Activated gamma-delta T cell (primary cell): ENCODE data around the gene RNF144A.

Experiments used
- DNase-seq: peaks from one replicate; lab custom pipeline; 2025; lab: John Stamatoyannopoulos, UW

The RNF144A gene

GRCh38 chr2:6908291-6908690 is 8.9 kb upstream of the RNF144A start:
- no peak for DNase-seq

DNA sequence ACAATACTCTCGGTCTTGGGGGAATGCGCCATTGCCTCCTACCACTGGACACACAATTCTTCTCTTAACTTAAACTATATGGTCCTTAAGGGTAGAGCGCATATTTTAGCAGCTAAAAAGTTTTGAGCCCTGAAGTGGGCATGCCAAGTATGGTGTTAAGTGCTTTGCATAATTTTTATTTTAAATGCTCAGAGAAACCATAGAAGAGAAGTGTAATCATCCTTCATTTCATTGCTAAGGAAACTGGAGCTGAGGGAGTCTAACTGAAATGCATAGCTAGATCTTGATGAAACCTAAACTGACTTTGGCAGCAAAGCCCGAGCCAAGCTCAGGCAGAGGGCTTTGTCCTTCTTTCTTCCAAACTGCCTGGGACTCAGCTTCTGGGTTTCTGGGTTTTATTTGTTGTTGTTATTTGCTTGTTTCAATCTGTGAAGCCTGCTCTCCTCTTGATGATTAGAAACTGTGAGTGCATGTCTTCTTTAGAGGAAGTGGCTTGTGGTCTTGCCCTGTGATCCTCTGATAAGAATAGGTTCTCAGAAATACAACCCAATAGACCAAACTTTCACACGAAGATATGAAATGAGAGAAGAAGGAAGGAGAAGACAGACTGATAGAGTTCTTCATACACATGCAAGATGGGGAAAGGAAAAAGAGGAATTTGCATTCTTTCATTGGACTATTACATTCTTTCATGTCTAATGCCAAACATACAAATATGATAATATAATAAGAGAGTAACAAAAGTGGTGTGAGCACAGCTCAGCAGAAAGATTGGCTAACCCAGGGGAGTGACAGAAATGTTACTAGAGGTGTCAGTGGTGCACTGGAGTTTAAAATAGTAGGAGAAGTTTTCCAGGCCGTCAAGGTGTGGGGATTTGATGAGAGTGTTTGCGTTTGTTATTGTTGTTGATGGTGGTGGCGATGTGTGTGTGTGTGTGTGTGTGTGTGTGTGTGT is 7.5 kb upstream of the RNF144A start:
- DNase-seq = no peak

GRCh38 chr2:6911721-6912120 is 5.5 kb upstream of the RNF144A start:
- DNase-seq = no peak

- no peak for DNase-seq
Observed at GRCh38 chr2:6913415-6914157, 3.6 kb upstream of the RNF144A start.

GRCh38 chr2:6914828-6915227 is 2.4 kb upstream of the RNF144A start:
- no peak for DNase-seq

DNA sequence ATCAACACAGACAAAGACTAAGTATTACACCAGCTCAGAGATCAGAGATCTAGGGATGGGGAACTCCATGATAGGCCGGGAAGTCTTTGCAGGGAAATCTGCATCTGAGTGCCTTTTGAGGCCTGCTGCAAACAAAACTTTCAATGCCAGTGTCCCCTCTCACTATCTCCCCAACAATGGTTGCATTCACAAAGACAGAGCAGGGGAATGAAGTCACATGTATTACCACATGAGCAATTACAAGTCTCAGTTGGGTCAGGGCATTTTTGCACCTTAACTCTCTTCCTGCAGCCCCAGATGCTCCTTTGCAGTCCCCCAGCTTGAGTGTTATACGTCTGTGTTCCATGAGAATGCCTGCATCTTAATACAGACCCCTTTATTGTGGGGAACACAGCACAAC is 1.8 kb upstream of the RNF144A start:
- DNase-seq = no peak

GRCh38 chr2:6916224-6916623 is 988 bp upstream of the RNF144A start:
- DNase-seq = no peak

GRCh38 chr2:6916736-6917070 is 509 bp upstream of the RNF144A start:
- no peak for DNase-seq

GRCh38 chr2:6917761-6918421 is 679 bp downstream of the RNF144A start:
- DNase-seq = no peak

- DNase-seq = no peak
Observed at GRCh38 chr2:6919901-6920742, 2.9 kb downstream of the RNF144A start.

- DNase-seq = no peak
Observed at GRCh38 chr2:6920743-6921064, 3.5 kb downstream of the RNF144A start.

DNA sequence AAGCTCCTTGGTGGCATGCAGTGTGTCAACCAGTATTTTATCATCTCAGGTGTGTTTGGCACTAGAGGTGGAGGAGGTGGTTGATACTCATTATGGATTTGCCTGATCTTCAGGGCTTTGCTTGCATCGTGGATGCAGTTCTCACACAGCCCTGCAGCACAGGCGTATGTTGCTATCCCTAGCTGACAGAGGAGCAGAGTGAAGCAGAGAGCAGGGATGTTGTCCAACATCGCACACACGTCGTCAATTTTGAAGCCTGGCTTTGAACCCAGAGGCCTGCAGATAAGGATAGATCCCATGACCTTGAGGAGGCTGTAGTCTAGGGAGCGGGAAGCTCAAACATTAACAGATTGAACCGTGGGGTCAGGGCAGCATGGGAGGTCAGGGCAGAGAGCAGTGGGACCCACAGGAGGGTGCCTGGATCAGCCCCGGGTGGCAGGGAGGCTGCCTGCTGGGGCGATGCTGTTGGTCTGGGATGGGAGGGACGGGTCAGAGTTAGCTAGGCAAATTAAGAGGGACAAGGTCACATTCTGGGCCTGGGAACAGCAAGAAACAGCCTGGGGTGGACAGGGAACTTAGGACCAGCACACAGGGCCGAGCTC is 4.2 kb downstream of the RNF144A start:
- DNase-seq = no peak

DNA sequence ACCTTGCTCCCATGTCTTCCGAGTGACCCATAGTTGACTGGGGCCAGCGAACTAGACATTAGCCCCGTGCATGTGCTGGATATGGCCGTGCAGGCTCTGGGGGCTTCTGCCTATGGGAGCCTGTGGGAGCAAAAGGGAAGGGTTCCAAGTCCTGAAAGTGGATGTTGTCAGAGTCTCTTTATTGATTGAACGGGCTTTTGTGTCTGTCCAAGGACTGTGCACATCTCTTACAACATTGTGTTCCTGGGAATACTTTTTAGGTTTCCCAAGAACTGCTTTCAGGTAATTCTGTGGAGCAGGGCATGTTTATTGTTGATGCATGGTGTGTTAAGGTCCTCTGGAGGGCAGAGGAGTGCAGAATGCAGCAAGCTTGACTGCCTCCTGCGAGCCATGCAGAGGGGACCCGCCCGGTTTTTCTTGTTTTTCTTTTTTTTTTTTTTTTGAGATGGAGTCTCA is 5.0 kb downstream of the RNF144A start:
- DNase-seq = no peak

DNA sequence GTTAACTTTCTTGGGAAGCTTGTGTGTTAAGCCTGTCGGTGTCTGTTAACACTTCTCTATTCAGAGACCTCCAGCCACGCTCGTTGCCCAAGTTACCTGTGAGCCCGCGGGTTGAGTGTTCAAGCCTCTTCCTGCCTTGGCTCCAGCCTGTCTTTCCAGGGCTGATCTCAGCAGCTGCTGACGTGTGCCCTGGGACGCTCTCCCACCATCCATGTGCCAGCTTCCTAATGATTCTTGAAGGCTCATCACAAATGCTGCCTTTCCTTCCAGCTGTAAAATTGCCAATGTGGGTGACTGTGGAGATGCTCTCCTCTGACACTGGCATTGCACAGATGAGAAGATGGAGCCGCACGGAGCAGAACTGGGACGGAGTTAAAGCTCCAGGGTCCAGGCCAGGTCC is 6.1 kb downstream of the RNF144A start:
- no peak for DNase-seq

- DNase-seq = no peak
Observed at GRCh38 chr2:6924101-6924923, 7.1 kb downstream of the RNF144A start.

DNA sequence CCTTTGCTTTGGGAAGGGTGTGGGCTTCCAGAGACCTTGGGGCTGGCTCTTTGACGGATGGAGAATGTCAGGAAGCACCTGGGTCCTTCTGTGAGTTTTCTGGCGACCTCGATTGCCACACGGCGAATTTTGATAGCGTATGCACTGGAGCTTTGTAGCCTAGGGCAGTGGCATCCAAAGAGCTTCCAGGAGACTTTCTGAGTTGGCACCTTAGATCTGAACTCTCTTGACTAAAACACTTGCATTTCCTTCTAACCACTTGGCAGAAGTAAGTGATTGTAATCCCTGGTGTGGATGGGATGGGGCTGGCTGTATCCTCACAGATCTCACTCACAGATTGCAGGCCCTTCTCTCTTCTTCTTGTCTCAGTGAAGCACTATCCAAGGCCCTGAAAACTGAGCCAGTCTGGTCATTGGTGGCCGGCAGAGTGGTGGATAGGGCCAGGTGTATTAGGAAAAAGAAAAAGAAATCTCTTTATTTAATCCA is 7.8 kb downstream of the RNF144A start:
- DNase-seq = no peak

DNA sequence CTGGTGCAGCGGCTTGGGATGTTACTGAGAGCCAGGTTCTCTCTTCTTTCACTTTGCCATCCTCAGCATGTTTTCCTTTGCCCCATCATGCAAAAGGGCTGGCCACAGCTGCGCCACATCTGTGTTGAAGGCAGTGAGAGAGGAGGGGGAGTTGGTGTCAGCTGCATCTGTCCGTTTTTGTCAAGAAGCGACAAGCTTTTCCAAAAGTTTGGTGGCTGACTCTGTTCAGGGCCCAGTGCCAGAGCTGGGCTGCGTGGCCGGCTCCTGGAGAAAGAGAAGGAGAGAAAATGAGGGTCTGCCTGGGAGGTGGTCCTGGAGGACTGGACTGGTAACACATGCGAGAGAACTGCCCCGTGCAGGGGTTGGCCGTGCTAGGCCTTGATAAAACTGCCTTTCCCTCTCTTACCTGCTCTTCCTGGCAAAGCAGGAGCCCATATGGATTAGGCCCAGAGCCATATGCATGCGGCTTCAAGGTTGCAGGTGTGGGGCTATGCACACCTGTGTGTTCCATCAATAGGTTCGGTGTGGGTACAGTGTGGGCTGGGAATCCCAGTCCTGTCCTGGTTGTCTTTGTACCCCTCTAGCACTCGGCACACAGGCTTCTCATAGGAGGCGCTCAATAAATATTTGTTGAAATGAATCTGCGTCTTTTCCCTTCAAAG is 9.0 kb downstream of the RNF144A start:
- DNase-seq = no peak

GRCh38 chr2:6927186-6927585 is 10.0 kb downstream of the RNF144A start:
- DNase-seq = no peak

- no peak for DNase-seq
Observed at GRCh38 chr2:6927753-6928152, 10.5 kb downstream of the RNF144A start.

DNA sequence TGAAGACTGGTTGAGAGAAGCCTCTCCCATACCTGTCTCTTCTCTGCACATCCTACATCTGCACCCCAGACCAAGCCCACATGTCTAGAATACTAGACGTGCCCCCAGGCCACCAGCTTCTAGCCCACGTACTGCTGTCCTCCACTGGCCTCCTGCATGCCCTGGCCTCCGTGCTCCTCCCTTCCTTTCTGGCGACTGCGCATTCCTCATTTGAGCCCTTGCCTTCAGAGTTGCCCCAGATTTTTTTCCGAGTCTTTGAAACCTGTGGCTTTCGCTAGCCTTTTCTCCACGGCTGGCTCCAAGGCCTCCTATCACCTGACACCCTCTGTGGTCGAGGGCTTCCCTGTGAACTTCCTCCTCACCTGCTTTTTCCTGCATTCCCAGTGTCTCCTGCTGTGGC is 11.2 kb downstream of the RNF144A start:
- DNase-seq = no peak
